LNCAP (cell line): ENCODE results near the gene KIF18B.

Experiments used
- CTCF ChIP-seq: fragments of 450-650 bp; IDR thresholded peaks from 2 replicates; pipeline ENCODE4 v1.5.1; 2017; ENCODE audit warnings: mild to moderate bottlenecking

The KIF18B gene

GRCh38 chr17:44956998-44957981 lies 9.7 kb upstream of the KIF18B start:
- no peak for TF ChIP-seq CTCF

GRCh38 chr17:44955674-44956425 lies 8.3 kb upstream of the KIF18B start:
- no peak for TF ChIP-seq CTCF

GRCh38 chr17:44952946-44953475 lies 5.4 kb upstream of the KIF18B start:
- TF ChIP-seq CTCF: no peak

- TF ChIP-seq CTCF: no peak
Observed at GRCh38 chr17:44948315-44948795, 782 bp upstream of the KIF18B start.

- no peak for TF ChIP-seq CTCF
Observed at GRCh38 chr17:44942456-44942855, 5.1 kb downstream of the KIF18B start.

GRCh38 chr17:44941712-44942331 lies 5.8 kb downstream of the KIF18B start:
- no peak for TF ChIP-seq CTCF

GRCh38 chr17:44940768-44941167 lies 6.8 kb downstream of the KIF18B start:
- TF ChIP-seq CTCF: no peak
